ENCODE results near the gene BTBD19. TPM values are rescaled to one million over a fixed set of nuclear protein-coding genes. Genes with fewer than 3 reads are reported as not detected.

The BTBD19 gene
- total and polyA plus RNA-seq, 2 donors (not counting 1 experiment from before 2014, with no cell fraction given): 5.0 to 8.7 TPM

GRCh38 chr1:44780583-44781121 lies 27.7 kb upstream of the BTBD19 start:
- Histone ChIP-seq H2AFZ (ENCODE audit: low read length) (no peak overlapping the region), H3K27me3 (ENCODE audit: control insufficient read depth, insufficient read depth, low read length) (no peaks in the 10 kb centered on the region), H3K36me3 (ENCODE audit: control insufficient read depth, insufficient read depth, low read length) (peaks cover 22% of the 10 kb centered on the region), H3K9me3 (ENCODE audit: control insufficient read depth, insufficient read depth, low read depth, low read length) (no peaks in the 10 kb centered on the region), H3K9ac (ENCODE audit: insufficient read depth, low read length) (no peak overlapping the region), H4K20me1 (ENCODE audit: control insufficient read depth, extremely low read depth, insufficient read depth, low read length) (no peaks in the 10 kb centered on the region), H3K4me2 (ENCODE audit: extremely low read depth, insufficient read depth, low read length) (no peak overlapping the region), H3K27ac (ENCODE audit: insufficient read depth, low read length) (no peak overlapping the region), H3K4me1 (ENCODE audit: control insufficient read depth, extremely low read depth, insufficient read depth, low read length) (peaks cover 8% of the 10 kb centered on the region), H3K79me2 (ENCODE audit: control insufficient read depth, insufficient read depth, low read length) (peaks cover 30% of the 10 kb centered on the region), H3K4me3 (replicated peaks in 1 of 4; ENCODE audit: control extremely low read depth in 1 of 4, insufficient read depth in 1 of 4, low read depth in 3 of 4, low read length in 4 of 4) (no peak overlapping the region)
- TF ChIP-seq CTCF (conservative IDR thresholded peaks at IDR 0.05 in 1 of 2, IDR thresholded peaks at IDR 0.05 in 1 of 2; ENCODE audit: low read depth in 1 of 2, low read length in 2 of 2) (no peak), EZH2 (IDR thresholded peaks at IDR 0.05; ENCODE audit: low read length, missing control alignments) (no peak)
- no peak for DNase-seq (ENCODE audit: low read depth in 2 of 2)

GRCh38 chr1:44783697-44784093 lies 24.6 kb upstream of the BTBD19 start:
- Histone ChIP-seq H3K4me3 (replicated peaks in 1 of 4; ENCODE audit: control extremely low read depth in 1 of 4, insufficient read depth in 1 of 4, low read depth in 3 of 4, low read length in 4 of 4) (peak overlapping the region in 2 of 4 experiments; percentile 24 to 40), H4K20me1 (ENCODE audit: control insufficient read depth, extremely low read depth, insufficient read depth, low read length) (no peaks in the 10 kb centered on the region), H3K9me3 (ENCODE audit: control insufficient read depth, insufficient read depth, low read depth, low read length) (no peaks in the 10 kb centered on the region), H3K36me3 (ENCODE audit: control insufficient read depth, insufficient read depth, low read length) (peaks cover 11% of the 10 kb centered on the region), H3K79me2 (ENCODE audit: control insufficient read depth, insufficient read depth, low read length) (peaks cover 1% of the 10 kb centered on the region), H2AFZ (ENCODE audit: low read length) (peak overlapping the region; percentile 3), H3K4me2 (ENCODE audit: extremely low read depth, insufficient read depth, low read length) (peak overlapping the region; percentile 37), H3K9ac (ENCODE audit: insufficient read depth, low read length) (peak overlapping the region; percentile 32), H3K27me3 (ENCODE audit: control insufficient read depth, insufficient read depth, low read length) (no peaks in the 10 kb centered on the region), H3K27ac (ENCODE audit: insufficient read depth, low read length) (no peak overlapping the region), H3K4me1 (ENCODE audit: control insufficient read depth, extremely low read depth, insufficient read depth, low read length) (peaks cover 8% of the 10 kb centered on the region)
- DNase-seq (ENCODE audit: low read depth in 2 of 2): no peak
- no peak for TF ChIP-seq CTCF (conservative IDR thresholded peaks at IDR 0.05 in 1 of 2, IDR thresholded peaks at IDR 0.05 in 1 of 2; ENCODE audit: low read depth in 1 of 2, low read length in 2 of 2)
- no peak for TF ChIP-seq EZH2 (IDR thresholded peaks at IDR 0.05; ENCODE audit: low read length, missing control alignments)

DNA sequence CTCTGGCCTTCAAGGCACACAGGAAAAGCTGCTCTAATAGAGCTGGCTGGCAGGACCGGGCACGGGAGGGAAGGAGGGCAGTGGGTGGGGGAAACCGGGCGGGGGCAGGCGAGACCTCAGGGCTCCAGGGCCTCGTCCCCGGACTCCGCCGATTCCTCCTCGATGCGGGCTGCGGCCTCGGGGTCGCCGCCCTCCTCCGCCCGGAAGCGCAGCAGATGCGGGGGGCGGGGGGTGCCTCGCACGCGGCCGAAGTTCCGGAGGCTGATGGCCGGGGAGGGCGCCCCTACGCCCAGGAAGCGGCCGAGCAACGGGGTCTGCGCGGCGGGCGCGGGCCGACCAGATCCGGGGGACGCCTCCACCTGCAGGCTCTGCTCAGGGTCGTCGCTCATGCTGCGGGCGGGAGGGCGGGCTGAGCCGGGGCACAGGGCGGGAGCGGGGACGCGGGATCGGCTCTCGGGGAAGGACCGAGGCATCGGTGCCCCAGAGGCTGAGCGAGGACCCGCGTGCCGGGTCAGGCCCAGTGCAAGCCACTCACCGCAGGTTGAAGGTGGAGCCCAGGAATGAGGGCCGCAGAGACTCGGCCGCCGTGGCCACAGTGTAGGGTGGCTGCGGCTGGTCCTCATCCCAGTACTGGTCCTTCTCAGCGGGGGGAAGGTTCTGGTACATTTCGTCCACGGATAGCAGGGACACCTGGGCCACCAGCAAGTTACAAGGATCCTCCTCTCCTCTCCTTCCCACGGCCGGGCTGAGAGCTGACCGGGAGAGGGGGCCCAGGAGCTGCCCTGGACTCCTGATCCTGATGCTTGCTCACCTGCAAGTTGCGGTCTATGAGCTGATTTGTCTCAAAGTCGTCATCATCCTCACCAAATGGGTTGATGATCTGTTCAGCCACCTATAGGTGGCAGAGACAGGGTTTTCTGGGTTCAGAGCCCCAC lies 24.0 kb upstream of the BTBD19 start:
- DNase-seq (ENCODE audit: low read depth in 2 of 2): no peak
- no peak overlapping the region for H3K27ac ChIP-seq (ENCODE audit: insufficient read depth, low read length)
- no peaks in the 10 kb centered on the region for H3K9me3 ChIP-seq (ENCODE audit: control insufficient read depth, insufficient read depth, low read depth, low read length)
- H4K20me1 ChIP-seq (ENCODE audit: control insufficient read depth, extremely low read depth, insufficient read depth, low read length): no peaks in the 10 kb centered on the region
- H3K79me2 ChIP-seq (ENCODE audit: control insufficient read depth, insufficient read depth, low read length): no peaks in the 10 kb centered on the region
- H3K4me2 ChIP-seq (ENCODE audit: extremely low read depth, insufficient read depth, low read length): peak overlapping the region; percentile 37
- TF ChIP-seq CTCF (conservative IDR thresholded peaks at IDR 0.05 in 1 of 2, IDR thresholded peaks at IDR 0.05 in 1 of 2; ENCODE audit: low read depth in 1 of 2, low read length in 2 of 2) (peak in 1 of 2 donors; percentile 14), EZH2 (IDR thresholded peaks at IDR 0.05; ENCODE audit: low read length, missing control alignments) (no peak)
- peak overlapping the region in 2 of 4 experiments; percentile 24 to 40 for H3K4me3 ChIP-seq (replicated peaks in 1 of 4; ENCODE audit: control extremely low read depth in 1 of 4, insufficient read depth in 1 of 4, low read depth in 3 of 4, low read length in 4 of 4)
- peaks cover 10% of the 10 kb centered on the region for H3K36me3 ChIP-seq (ENCODE audit: control insufficient read depth, insufficient read depth, low read length)
- peak overlapping the region; percentile 43 for H2AFZ ChIP-seq (ENCODE audit: low read length)
- no peaks in the 10 kb centered on the region for H3K27me3 ChIP-seq (ENCODE audit: control insufficient read depth, insufficient read depth, low read length)
- peak overlapping the region; percentile 32 for H3K9ac ChIP-seq (ENCODE audit: insufficient read depth, low read length)
- peaks cover 8% of the 10 kb centered on the region for H3K4me1 ChIP-seq (ENCODE audit: control insufficient read depth, extremely low read depth, insufficient read depth, low read length)

All from fibroblast of lung (primary cell).